SK-N-SH (cell line): ENCODE measurements around the gene R3HDM1. TPM values are rescaled to one million over a fixed set of nuclear protein-coding genes. Genes with fewer than 3 reads are reported as not detected.

ENCODE experiments used
- CTCF ChIA-PET: fragments of 300-600, 350-600 bp; formaldehyde crosslinking; extraction: SDS; loops from one replicate; lab custom pipeline; 2021; lab: Yijun Ruan, JAX
- POLR2A ChIA-PET: fragments of 350-600 bp; sonication (Branson Sonifier 250); formaldehyde crosslinking; extraction: SDS; loops from one replicate; lab custom pipeline; 2020; ENCODE audit warnings: antibody characterized with exemption, inconsistent platforms; lab: Yijun Ruan, JAX
- DNase-seq: peaks from one replicate; pipeline ENCODE4 v3.0.0; 2012
- H2AFZ ChIP-seq: fragments of 200-600 bp; sonication (generic); 2 replicates; pipeline ENCODE4 v1.8.1; 2016; ENCODE audit warnings: antibody characterized with exemption, mild to moderate bottlenecking, low read depth
- H3F3A ChIP-seq: fragments of 200-600 bp; sonication (generic); replicated peaks from 2 replicates; pipeline ENCODE3; 2016; ENCODE audit warnings: antibody characterized with exemption, mild to moderate bottlenecking; ENCODE audit not compliant: insufficient read depth
- H3K27ac ChIP-seq, 2 experiments: fragments of 200-500 bp in 1 of 2; fragments of 200-600 bp in 1 of 2; sonication (Bioruptor generic) in 1 of 2; sonication (generic), shearing (Covaris generic) in 1 of 2; 2 replicates each; pipeline versions ENCODE4 v1.5.1 to v1.6.1; 2014 to 2016; ENCODE audit warnings: low read depth in 2 of 2, inconsistent platforms in 1 of 2, low read length in 1 of 2, mild to moderate bottlenecking in 1 of 2, mixed read lengths in 1 of 2
- H3K27me3 ChIP-seq: fragments of 200-600 bp; sonication (generic), shearing (Covaris generic); 2 replicates; pipeline ENCODE4 v1.6.1; 2016; ENCODE audit warnings: mixed run types; ENCODE audit not compliant: insufficient read depth
- H3K36me3 ChIP-seq, 2 experiments: fragments of 200-500 bp in 1 of 2; fragments of 200-600 bp in 1 of 2; sonication (Bioruptor generic) in 1 of 2; sonication (generic) in 1 of 2; replicated peaks in 1 of 2; 2 replicates each; pipeline versions ENCODE3 to v1.5.1; 2014 to 2016; ENCODE audit warnings: low read length in 1 of 2, mild to moderate bottlenecking in 1 of 2; ENCODE audit not compliant: insufficient read depth in 2 of 2, control insufficient read depth in 1 of 2
- H3K4me1 ChIP-seq, 2 experiments: fragments of 200-500 bp in 1 of 2; fragments of 200-600 bp in 1 of 2; sonication (Bioruptor generic) in 1 of 2; sonication (generic), shearing (Covaris generic) in 1 of 2; 2 replicates each; pipeline versions ENCODE4 v1.5.1 to v1.6.1; 2014 to 2016; ENCODE audit warnings: low read depth in 1 of 2, low read length in 1 of 2, mixed run types in 1 of 2; ENCODE audit not compliant: insufficient read depth in 2 of 2, control insufficient read depth in 1 of 2
- H3K4me2 ChIP-seq: fragments of 200-600 bp; sonication (generic), shearing (Covaris generic); 2 replicates; pipeline ENCODE4 v1.6.1; 2017; ENCODE audit warnings: mixed run types
- H3K4me3 ChIP-seq, 2 experiments: fragments of 200-500 bp in 1 of 2; fragments of 200-600 bp in 1 of 2; sonication (Bioruptor generic) in 1 of 2; sonication (generic), shearing (Covaris generic) in 1 of 2; 2 replicates each; pipeline versions ENCODE4 v1.5.1 to v1.8.1; 2014 to 2016; ENCODE audit warnings: low read depth in 2 of 2, inconsistent platforms in 1 of 2, low read length in 1 of 2, mild to moderate bottlenecking in 1 of 2, mixed read lengths in 1 of 2, moderate library complexity in 1 of 2
- H3K79me2 ChIP-seq: fragments of 200-600 bp; sonication (generic); 2 replicates; pipeline ENCODE4 v1.8.1; 2017; ENCODE audit warnings: mild to moderate bottlenecking; ENCODE audit not compliant: insufficient read depth
- H3K9ac ChIP-seq: fragments of 200-600 bp; sonication (generic); 2 replicates; pipeline ENCODE4 v1.6.1; 2017; ENCODE audit warnings: mixed run types
- H3K9me2 ChIP-seq: fragments of 200-600 bp; sonication (generic); 2 replicates; pipeline ENCODE4 v1.6.1; 2017; ENCODE audit warnings: mixed run types
- H3K9me3 ChIP-seq: fragments of 200-600 bp; sonication (generic); 2 replicates; pipeline ENCODE4 v1.6.1; 2017; ENCODE audit warnings: mixed run types, mild to moderate bottlenecking, moderate library complexity
- H4K20me1 ChIP-seq: fragments of 200-600 bp; sonication (generic); 2 replicates; pipeline ENCODE4 v1.6.1; 2017; ENCODE audit warnings: mild to moderate bottlenecking, mixed run types; ENCODE audit not compliant: insufficient read depth
- FOSL2 ChIP-seq: IDR thresholded peaks from 2 replicates; pipeline ENCODE4 v1.4.0; 2012; ENCODE audit warnings: low read depth, mild to moderate bottlenecking, moderate library complexity, borderline replicate concordance
- FOXJ3 ChIP-seq: sonication (generic); formaldehyde crosslinking; IDR thresholded peaks from 2 replicates; pipeline ENCODE4 v1.5.1; 2020; ENCODE audit warnings: mild to moderate bottlenecking, missing genetic modification reagents
- MEF2A ChIP-seq: IDR thresholded peaks from 2 replicates; pipeline ENCODE4 v1.4.0; 2012; ENCODE audit warnings: low read depth, borderline replicate concordance
- MXI1 ChIP-seq: IDR thresholded peaks from 2 replicates; pipeline ENCODE4 v1.6.1; 2012; ENCODE audit warnings: mild to moderate bottlenecking, low read depth, low read length, improper control_type of control experiment
- NFIC ChIP-seq: IDR thresholded peaks from 2 replicates; pipeline ENCODE4 v1.4.0; 2012; ENCODE audit warnings: borderline replicate concordance
- SMC3 ChIP-seq: IDR thresholded peaks from 2 replicates; pipeline ENCODE4 v1.6.1; 2012; ENCODE audit warnings: low read depth, low read length, improper control_type of control experiment
- WGBS: methylation state at CpG from one replicate; pipeline ENCODE4 v1.1.6; 2017; ENCODE audit warnings: low lambda C conversion rate; 5-methylcytosine and 5-hydroxymethylcytosine counted together
- polyA plus RNA-seq, 3 experiments: library from polyadenylated mRNA; depleted of rRNA; stranded (reverse); fragments of >200 nt; gene quantifications; 2 replicates each; pipeline ENCODE4 v1.2.3, GENCODE V29; 2012
- TF ChIP-seq, protein P1 (sequence below): IDR thresholded peaks from 2 replicates; pipeline ENCODE4 v1.6.1; 2012; ENCODE audit warnings: mild to moderate bottlenecking, low read depth, low read length, moderate library complexity
- TF ChIP-seq, protein P2 (sequence below): IDR thresholded peaks from 2 replicates; pipeline ENCODE4 v1.4.0; 2012; ENCODE audit warnings: low read depth, borderline replicate concordance
- TF ChIP-seq, protein P3 (sequence below): IDR thresholded peaks from 2 replicates; pipeline ENCODE4 v1.4.0; 2012; ENCODE audit warnings: low read depth
- TF ChIP-seq, protein P4 (sequence below): fragments of 150-350 bp; IDR thresholded peaks from 2 replicates; pipeline ENCODE4 v1.6.1; 2016; ENCODE audit warnings: mild to moderate bottlenecking, low read depth, low read length

R3HDM1 gene
- polyA plus RNA-seq, 1 of the 3 experiments (the other 2 are of a cell fraction), result 38.2 TPM

DNA sequence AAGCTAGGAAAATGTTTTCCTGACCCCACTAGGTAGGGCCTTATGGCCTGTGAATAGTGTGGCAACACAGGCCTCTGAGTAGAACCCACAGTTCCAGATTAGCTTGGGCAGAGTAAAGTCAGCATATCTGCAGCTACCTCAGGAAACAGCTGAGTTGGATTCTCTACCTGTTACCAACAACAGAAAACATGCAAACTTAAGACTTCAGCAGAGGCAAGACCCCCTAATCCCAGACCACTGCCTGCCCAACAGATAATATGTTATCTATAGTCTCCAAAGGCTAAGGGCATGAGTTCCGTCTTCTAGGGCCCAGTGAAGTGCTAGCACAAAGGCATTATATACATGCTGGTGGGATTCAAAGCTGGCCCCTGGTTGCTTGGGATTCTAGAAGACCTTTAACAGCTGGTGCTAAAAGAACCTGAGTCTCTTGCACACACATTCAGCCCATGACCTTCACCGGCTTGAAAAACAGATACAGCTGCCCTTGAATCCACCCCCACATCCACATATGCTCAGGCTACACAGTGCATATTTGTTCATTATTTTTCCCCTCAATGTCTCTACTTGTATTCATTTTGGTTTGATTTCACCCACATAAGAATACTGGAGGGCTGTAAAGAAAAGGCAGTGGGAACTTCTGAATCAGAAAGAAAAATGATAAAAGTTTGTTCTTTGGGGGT lies 196.9 kb downstream of the R3HDM1 start:
- WGBS, result 88% methylated on average over 2 of the region's 2 CpGs
- DNase-seq, result no peak
- no peak overlapping the region for H3K27ac ChIP-seq
- no peaks in the 10 kb centered on the region; a peak in 1 of 4 replicates for H3K4me1 ChIP-seq
- POLR2A ChIA-PET, result no interaction called here
- peaks cover 0 to 13% of the 10 kb centered on the region in 2 experiments for H3K36me3 ChIP-seq
- no peak overlapping the region for H3K4me2 ChIP-seq
- peaks cover 13% of the 10 kb centered on the region for H3F3A ChIP-seq
- no peaks in the 10 kb centered on the region for H4K20me1 ChIP-seq
- no peaks in the 10 kb centered on the region for H3K9me2 ChIP-seq
- no peaks in the 10 kb centered on the region for H3K9me3 ChIP-seq
- no peak overlapping the region for H2AFZ ChIP-seq
- TF ChIP-seq, protein P1, sequence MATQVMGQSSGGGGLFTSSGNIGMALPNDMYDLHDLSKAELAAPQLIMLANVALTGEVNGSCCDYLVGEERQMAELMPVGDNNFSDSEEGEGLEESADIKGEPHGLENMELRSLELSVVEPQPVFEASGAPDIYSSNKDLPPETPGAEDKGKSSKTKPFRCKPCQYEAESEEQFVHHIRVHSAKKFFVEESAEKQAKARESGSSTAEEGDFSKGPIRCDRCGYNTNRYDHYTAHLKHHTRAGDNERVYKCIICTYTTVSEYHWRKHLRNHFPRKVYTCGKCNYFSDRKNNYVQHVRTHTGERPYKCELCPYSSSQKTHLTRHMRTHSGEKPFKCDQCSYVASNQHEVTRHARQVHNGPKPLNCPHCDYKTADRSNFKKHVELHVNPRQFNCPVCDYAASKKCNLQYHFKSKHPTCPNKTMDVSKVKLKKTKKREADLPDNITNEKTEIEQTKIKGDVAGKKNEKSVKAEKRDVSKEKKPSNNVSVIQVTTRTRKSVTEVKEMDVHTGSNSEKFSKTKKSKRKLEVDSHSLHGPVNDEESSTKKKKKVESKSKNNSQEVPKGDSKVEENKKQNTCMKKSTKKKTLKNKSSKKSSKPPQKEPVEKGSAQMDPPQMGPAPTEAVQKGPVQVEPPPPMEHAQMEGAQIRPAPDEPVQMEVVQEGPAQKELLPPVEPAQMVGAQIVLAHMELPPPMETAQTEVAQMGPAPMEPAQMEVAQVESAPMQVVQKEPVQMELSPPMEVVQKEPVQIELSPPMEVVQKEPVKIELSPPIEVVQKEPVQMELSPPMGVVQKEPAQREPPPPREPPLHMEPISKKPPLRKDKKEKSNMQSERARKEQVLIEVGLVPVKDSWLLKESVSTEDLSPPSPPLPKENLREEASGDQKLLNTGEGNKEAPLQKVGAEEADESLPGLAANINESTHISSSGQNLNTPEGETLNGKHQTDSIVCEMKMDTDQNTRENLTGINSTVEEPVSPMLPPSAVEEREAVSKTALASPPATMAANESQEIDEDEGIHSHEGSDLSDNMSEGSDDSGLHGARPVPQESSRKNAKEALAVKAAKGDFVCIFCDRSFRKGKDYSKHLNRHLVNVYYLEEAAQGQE, result no peak
- TF ChIP-seq FOXJ3 (CRISPR knock-in tag), result no peak
- TF ChIP-seq FOSL2, result no peak
- TF ChIP-seq, protein P2, sequence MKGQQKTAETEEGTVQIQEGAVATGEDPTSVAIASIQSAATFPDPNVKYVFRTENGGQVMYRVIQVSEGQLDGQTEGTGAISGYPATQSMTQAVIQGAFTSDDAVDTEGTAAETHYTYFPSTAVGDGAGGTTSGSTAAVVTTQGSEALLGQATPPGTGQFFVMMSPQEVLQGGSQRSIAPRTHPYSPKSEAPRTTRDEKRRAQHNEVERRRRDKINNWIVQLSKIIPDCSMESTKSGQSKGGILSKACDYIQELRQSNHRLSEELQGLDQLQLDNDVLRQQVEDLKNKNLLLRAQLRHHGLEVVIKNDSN, result no peak
- TF ChIP-seq MEF2A, result no peak
- no peak for TF ChIP-seq MXI1
- TF ChIP-seq, protein P3, sequence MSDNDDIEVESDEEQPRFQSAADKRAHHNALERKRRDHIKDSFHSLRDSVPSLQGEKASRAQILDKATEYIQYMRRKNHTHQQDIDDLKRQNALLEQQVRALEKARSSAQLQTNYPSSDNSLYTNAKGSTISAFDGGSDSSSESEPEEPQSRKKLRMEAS, result no peak
- TF ChIP-seq NFIC, result no peak
- no peak for TF ChIP-seq SMC3
- TF ChIP-seq, protein P4, sequence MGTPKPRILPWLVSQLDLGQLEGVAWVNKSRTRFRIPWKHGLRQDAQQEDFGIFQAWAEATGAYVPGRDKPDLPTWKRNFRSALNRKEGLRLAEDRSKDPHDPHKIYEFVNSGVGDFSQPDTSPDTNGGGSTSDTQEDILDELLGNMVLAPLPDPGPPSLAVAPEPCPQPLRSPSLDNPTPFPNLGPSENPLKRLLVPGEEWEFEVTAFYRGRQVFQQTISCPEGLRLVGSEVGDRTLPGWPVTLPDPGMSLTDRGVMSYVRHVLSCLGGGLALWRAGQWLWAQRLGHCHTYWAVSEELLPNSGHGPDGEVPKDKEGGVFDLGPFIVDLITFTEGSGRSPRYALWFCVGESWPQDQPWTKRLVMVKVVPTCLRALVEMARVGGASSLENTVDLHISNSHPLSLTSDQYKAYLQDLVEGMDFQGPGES, result no peak
- TF ChIP-seq, all 33 proteins: peak for 0
- Histone ChIP-seq H3K4me3 (no peak overlapping the region), H3K9ac (no peak overlapping the region), H3K79me2 (no peaks in the 10 kb centered on the region), H3K27me3 (no peaks in the 10 kb centered on the region)
- CTCF ChIA-PET, result interaction anchor here (1.3 to 2.1 kb wide), 3 partner anchors 19 to 739 kb away, joined by 7 to 8 read pairs (median 8); no protein-coding TSS in a partner anchor
